ENCODE measurements around the gene ARHGEF10L. TPM values are rescaled to one million over a fixed set of nuclear protein-coding genes. Genes with fewer than 3 reads are reported as not detected.

Gene ARHGEF10L
- total and polyA plus RNA-seq, 4 experiments from 2014 or later, result 0.47 to 0.78 TPM; not detected in 2

DNA sequence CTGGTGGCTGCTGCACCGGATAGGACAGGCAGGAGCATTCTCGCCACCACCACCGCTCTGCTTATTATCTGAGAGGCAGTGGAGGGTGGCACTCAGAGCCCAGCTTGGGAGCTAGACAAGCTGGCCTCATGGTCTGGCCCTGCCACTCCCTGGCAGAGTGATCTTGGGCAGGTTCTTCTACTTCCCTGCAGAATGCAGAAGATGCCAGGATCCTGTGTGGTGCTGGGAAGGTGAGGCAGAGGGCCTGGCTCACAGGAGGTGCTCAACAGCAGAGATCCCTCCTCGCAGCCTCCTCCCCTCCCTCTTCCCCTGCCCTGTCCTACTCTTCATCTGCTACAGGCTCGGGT, 60.4 kb downstream of the ARHGEF10L start:
- no peak for DNase-seq
- no peaks in the 10 kb centered on the region for H3K9me3 Mint-ChIP-seq
- H3K4me1 Mint-ChIP-seq, result no peaks in the 10 kb centered on the region
- CTCF ChIA-PET (ENCODE audit: partially characterized antibody), result no interaction called here
- Histone ChIP-seq H3K36me3 (ENCODE audit: insufficient read depth, low read length) (no peaks in the 10 kb centered on the region), H3K27ac (ENCODE audit: low read depth, low read length) (no peak overlapping the region), H3K9me3 (ENCODE audit: control insufficient read depth in 1 of 2, low read length in 2 of 2) (no peaks in the 10 kb centered on the region), H3K4me1 (ENCODE audit: insufficient read depth, low read length) (no peaks in the 10 kb centered on the region), H3K27me3 (ENCODE audit: insufficient read depth, low read length) (no peaks in the 10 kb centered on the region), H3K4me3 (ENCODE audit: low read length in 2 of 2) (no peak overlapping the region)
- POLR2A ChIA-PET (ENCODE audit: partially characterized antibody), result no interaction called here
- no peak overlapping the region for H3K27ac Mint-ChIP-seq
- H3K36me3 Mint-ChIP-seq, result no peaks in the 10 kb centered on the region
- peaks cover 5 to 8% of the 10 kb centered on the region in 2 donors for H3K27me3 Mint-ChIP-seq
- H3K4me3 Mint-ChIP-seq, result no peak overlapping the region
- intact Hi-C loops (cut with micrococcal nuclease), result no loop called here

DNA sequence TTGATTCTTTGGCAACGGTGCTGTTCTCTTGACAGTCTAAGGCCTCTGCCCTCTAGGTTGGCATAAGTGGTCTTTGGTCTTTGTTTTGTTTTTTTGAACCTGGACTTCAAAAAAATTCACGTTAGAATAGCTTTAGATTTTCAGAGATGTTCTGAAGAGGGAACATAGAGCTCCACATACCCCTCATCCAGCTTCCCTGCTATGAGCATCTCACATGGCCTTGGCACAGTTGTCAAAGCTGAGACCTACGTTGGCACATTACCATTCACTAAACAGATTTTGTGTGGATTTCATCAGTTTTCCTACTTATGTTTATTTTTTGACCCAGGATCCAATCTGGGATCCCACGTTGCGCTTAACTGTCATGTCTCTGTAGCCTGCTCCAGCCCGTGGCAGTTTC, 60.8 kb downstream of the ARHGEF10L start:
- no peaks in the 10 kb centered on the region for H3K36me3 Mint-ChIP-seq
- Histone ChIP-seq H3K4me1 (ENCODE audit: insufficient read depth, low read length) (no peaks in the 10 kb centered on the region), H3K9me3 (ENCODE audit: control insufficient read depth in 1 of 2, low read length in 2 of 2) (no peaks in the 10 kb centered on the region), H3K27me3 (ENCODE audit: insufficient read depth, low read length) (no peaks in the 10 kb centered on the region), H3K36me3 (ENCODE audit: insufficient read depth, low read length) (no peaks in the 10 kb centered on the region), H3K27ac (ENCODE audit: low read depth, low read length) (no peak overlapping the region), H3K4me3 (ENCODE audit: low read length in 2 of 2) (no peak overlapping the region)
- H3K4me3 Mint-ChIP-seq, result no peak overlapping the region
- H3K27ac Mint-ChIP-seq, result no peak overlapping the region
- peaks cover 5 to 8% of the 10 kb centered on the region in 2 donors for H3K27me3 Mint-ChIP-seq
- ChIA-PET POLR2A (ENCODE audit: partially characterized antibody) (no interaction called here), CTCF (ENCODE audit: partially characterized antibody) (interaction anchor here (0.7 kb wide), 1 partner anchor 54 kb away, joined by 3 read pairs; no protein-coding TSS in a partner anchor)
- intact Hi-C loops (cut with micrococcal nuclease), result no loop called here
- DNase-seq, result no peak
- H3K4me1 Mint-ChIP-seq, result no peaks in the 10 kb centered on the region
- H3K9me3 Mint-ChIP-seq, result no peaks in the 10 kb centered on the region

DNA sequence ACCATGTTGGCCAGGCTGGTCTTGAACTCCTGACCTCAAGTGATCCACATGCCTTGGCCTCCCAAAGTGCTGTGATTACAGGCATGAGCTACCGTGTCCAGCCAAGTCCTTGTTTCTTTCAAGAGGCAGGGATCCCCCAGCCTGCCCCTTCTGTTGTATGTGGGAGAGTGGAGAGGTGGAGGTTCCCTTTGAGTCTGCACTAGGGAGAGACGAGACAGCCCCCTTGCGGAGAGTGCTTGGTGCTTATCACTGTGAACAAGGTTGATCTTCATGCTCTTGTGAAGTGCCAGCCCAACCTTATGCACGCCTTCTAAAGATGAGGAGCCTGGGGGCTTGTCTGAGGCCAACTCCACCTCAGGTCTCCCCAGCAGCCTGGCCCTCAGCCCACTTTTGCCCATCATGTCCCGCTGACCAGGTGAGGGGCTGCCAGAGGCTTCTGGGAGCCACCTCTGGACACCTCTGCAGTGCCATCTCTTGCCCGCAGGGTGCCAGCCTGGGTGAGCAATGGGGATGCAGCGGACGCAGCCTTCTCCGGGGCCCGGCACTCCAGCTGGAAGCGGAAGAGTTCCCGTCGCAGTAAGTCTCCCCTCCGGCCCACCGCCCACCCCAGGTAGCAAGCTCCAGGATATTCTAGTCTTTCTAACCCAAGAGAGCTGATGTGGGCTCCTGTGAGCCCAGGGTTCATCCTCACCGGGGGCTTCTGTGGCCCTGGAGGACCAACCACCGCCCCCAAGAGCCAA, 62.3 kb downstream of the ARHGEF10L start:
- H3K27me3 Mint-ChIP-seq, result peaks cover 5 to 8% of the 10 kb centered on the region in 2 donors
- no peak overlapping the region for H3K4me3 Mint-ChIP-seq
- H3K27ac Mint-ChIP-seq, result no peak overlapping the region
- H3K27ac ChIP-seq (ENCODE audit: low read depth, low read length), result no peak overlapping the region
- H3K4me1 ChIP-seq (ENCODE audit: insufficient read depth, low read length), result no peaks in the 10 kb centered on the region
- H3K4me3 ChIP-seq (ENCODE audit: low read length in 2 of 2), result no peak overlapping the region
- CTCF ChIA-PET (ENCODE audit: partially characterized antibody), result no interaction called here
- H3K9me3 Mint-ChIP-seq, result no peaks in the 10 kb centered on the region
- DNase-seq, result no peak
- H3K36me3 Mint-ChIP-seq, result no peaks in the 10 kb centered on the region
- intact Hi-C loops (cut with micrococcal nuclease), result no loop called here
- no peaks in the 10 kb centered on the region for H3K36me3 ChIP-seq (ENCODE audit: insufficient read depth, low read length)
- POLR2A ChIA-PET (ENCODE audit: partially characterized antibody), result no interaction called here
- H3K9me3 ChIP-seq (ENCODE audit: control insufficient read depth in 1 of 2, low read length in 2 of 2), result no peaks in the 10 kb centered on the region
- H3K27me3 ChIP-seq (ENCODE audit: insufficient read depth, low read length), result no peaks in the 10 kb centered on the region
- no peaks in the 10 kb centered on the region for H3K4me1 Mint-ChIP-seq

DNA sequence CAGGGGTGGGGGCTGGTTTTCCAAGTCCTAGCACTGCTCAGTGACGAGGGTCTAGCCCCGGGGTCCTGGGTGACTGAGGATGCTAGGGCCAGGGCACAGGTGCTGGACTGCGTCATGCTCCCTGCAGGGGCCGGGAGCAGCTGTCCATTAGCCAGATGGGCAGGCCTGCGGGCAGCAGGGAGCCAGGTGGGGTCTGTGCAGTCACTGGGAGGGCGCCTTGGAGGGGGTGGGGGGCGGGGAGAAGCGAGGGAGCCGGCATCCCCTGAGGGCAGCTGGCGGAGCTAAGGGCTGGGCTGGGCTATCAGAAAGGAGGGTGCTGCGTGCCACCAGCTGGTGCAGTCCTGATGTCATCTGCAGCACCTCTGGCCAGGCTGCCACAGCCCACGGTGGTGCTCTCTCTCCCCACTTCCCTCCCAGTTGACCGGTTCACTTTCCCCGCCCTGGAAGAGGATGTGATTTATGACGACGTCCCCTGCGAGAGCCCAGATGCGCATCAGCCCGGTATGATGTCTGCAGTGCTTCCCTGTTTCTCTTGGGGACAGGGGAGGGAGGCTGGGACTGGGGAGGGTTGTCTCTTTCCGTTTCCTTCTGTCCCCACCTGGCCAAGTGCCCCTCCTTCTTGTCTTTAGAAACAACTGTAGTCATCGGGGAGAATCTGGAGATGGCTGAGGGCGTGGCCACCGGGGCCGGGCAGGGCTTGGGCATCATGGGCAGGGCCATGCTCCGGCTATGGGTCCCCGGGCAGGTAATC, 63.8 kb downstream of the ARHGEF10L start:
- ChIA-PET POLR2A (ENCODE audit: partially characterized antibody) (no interaction called here), CTCF (ENCODE audit: partially characterized antibody) (no interaction called here)
- intact Hi-C loops (cut with micrococcal nuclease), result no loop called here
- Histone ChIP-seq H3K4me1 (ENCODE audit: insufficient read depth, low read length) (no peaks in the 10 kb centered on the region), H3K27me3 (ENCODE audit: insufficient read depth, low read length) (no peaks in the 10 kb centered on the region), H3K36me3 (ENCODE audit: insufficient read depth, low read length) (no peaks in the 10 kb centered on the region), H3K9me3 (ENCODE audit: control insufficient read depth in 1 of 2, low read length in 2 of 2) (no peaks in the 10 kb centered on the region), H3K4me3 (ENCODE audit: low read length in 2 of 2) (no peak overlapping the region), H3K27ac (ENCODE audit: low read depth, low read length) (no peak overlapping the region)
- Mint-ChIP-seq H3K27me3 (peaks cover 5 to 7% of the 10 kb centered on the region in 2 donors), H3K36me3 (no peaks in the 10 kb centered on the region), H3K27ac (no peak overlapping the region), H3K9me3 (no peaks in the 10 kb centered on the region), H3K4me1 (no peaks in the 10 kb centered on the region), H3K4me3 (no peak overlapping the region)
- no peak for DNase-seq

DNA sequence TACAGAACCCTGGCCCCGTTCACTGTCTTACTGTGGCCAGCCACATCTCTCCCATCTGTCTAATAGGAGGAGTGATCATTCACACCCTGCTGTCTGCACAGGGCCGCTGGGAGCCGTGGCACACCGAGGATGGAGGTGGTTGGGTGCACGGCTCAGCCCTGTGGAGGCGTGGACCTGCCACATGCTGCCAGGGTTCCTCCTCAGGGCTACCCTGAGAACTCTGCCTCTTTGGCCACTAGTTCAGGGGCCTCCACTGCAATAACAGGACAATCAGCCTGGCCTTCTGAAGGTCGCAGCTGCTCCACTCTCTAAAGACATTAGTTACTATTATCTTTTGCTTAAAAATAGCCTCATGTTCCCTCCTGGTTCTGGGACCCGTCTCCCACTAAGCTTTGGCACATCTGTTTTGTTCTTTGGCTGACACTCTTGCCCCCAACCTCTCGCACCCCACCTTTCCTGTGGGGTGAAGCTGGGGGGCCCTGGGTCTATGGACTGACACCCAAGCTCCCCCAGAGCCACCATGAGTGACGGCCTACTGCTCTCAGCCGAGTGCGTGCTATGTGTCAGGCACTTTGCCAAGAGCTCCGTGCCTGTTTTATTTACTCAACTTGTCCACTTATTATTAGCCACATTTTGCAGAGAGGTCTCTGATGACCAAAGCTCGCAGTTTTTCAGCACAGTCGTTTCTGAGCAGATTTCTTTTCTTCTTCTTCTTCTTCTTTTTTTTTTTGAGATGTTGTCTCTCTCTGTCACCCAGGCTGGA, 66.3 kb downstream of the ARHGEF10L start:
- no peaks in the 10 kb centered on the region for H3K27me3 ChIP-seq (ENCODE audit: insufficient read depth, low read length)
- CTCF ChIA-PET (ENCODE audit: partially characterized antibody), result interaction anchor here (0.9 to 2.6 kb wide), 4 partner anchors 10 to 185 kb away, joined by 3 to 7 read pairs (median 6); no protein-coding TSS in a partner anchor
- no peaks in the 10 kb centered on the region for H3K4me1 Mint-ChIP-seq
- H3K4me3 Mint-ChIP-seq, result no peak overlapping the region
- no peaks in the 10 kb centered on the region for H3K36me3 Mint-ChIP-seq
- no peak for DNase-seq
- POLR2A ChIA-PET (ENCODE audit: partially characterized antibody), result no interaction called here
- H3K4me1 ChIP-seq (ENCODE audit: insufficient read depth, low read length), result no peaks in the 10 kb centered on the region
- no peak overlapping the region for H3K27ac Mint-ChIP-seq
- H3K36me3 ChIP-seq (ENCODE audit: insufficient read depth, low read length), result no peaks in the 10 kb centered on the region
- no peak overlapping the region for H3K4me3 ChIP-seq (ENCODE audit: low read length in 2 of 2)
- H3K9me3 ChIP-seq (ENCODE audit: control insufficient read depth in 1 of 2, low read length in 2 of 2), result no peaks in the 10 kb centered on the region
- H3K27ac ChIP-seq (ENCODE audit: low read depth, low read length), result no peak overlapping the region
- H3K27me3 Mint-ChIP-seq, result peaks cover 5 to 6% of the 10 kb centered on the region in 2 donors
- H3K9me3 Mint-ChIP-seq, result no peaks in the 10 kb centered on the region
- intact Hi-C loops (cut with micrococcal nuclease), result no loop called here

DNA sequence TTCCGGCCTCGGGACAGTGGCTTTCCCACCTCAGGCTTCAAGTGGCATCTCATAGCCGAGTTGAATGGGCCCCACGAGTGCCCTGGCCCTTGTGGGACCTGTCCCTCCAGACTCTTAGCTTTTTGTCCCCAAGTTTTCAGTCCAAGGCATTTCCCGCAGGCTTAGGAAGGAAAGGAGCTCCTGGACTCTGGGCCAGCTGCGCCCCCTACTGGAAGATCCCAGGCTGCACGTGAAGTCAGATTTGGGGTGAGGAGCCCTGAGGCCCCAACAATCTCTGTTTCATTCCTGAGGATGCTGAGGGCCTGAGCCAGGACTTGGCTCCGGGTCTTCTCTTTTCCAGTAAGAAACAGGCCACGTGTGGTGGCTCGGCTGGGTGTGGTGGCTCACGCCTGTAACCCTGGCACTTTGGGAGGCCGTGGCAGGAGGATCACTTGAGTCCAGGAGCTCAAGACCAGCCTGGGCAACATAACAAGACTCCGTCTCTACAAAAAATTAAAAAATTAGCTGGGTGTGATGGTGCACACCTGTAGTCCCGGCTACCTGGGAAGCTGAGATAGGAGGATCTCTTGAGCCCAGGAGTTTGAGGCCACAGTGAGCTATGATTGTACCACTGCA, 67.4 kb downstream of the ARHGEF10L start:
- intact Hi-C loops (cut with micrococcal nuclease), result no loop called here
- CTCF ChIA-PET (ENCODE audit: partially characterized antibody), result interaction anchor here (0.6 to 2.6 kb wide), 5 partner anchors 8 to 188 kb away, joined by 3 to 7 read pairs (median 3); no protein-coding TSS in a partner anchor
- H3K27me3 Mint-ChIP-seq, result peaks cover 5 to 6% of the 10 kb centered on the region in 2 donors

More for the DNA sequence above, 67.4 kb downstream of the ARHGEF10L start:
- no peaks in the 10 kb centered on the region for H3K4me1 Mint-ChIP-seq
- Histone ChIP-seq H3K36me3 (ENCODE audit: insufficient read depth, low read length) (no peaks in the 10 kb centered on the region), H3K27ac (ENCODE audit: low read depth, low read length) (no peak overlapping the region), H3K27me3 (ENCODE audit: insufficient read depth, low read length) (no peaks in the 10 kb centered on the region), H3K4me3 (ENCODE audit: low read length in 2 of 2) (no peak overlapping the region), H3K4me1 (ENCODE audit: insufficient read depth, low read length) (no peaks in the 10 kb centered on the region), H3K9me3 (ENCODE audit: control insufficient read depth in 1 of 2, low read length in 2 of 2) (no peaks in the 10 kb centered on the region)
- peak in 3 of 5 donors; percentile 6 to 9 (median 7) for DNase-seq
- H3K27ac Mint-ChIP-seq, result peak overlapping the region in 1 of 7 donors; percentile 55
- no peak overlapping the region for H3K4me3 Mint-ChIP-seq
- POLR2A ChIA-PET (ENCODE audit: partially characterized antibody), result no interaction called here
- no peaks in the 10 kb centered on the region for H3K9me3 Mint-ChIP-seq
- no peaks in the 10 kb centered on the region for H3K36me3 Mint-ChIP-seq

Measured in CD4-positive, alpha-beta memory T cell (primary cell).